MM.1S (cell line): Measurements from ENCODE around the gene KRIT1.

Source experiments
- DNase-seq: peaks from one replicate; pipeline ENCODE4 v3.0.0-alpha.2; 2015
- H2AFZ ChIP-seq: fragments of 300-600 bp; sonication (generic); 2 replicates; pipeline ENCODE4 v1.6.0; 2016; ENCODE audit warnings: antibody characterized with exemption, low read length
- H3F3A ChIP-seq: fragments of 300-600 bp; sonication (generic); 2 replicates; pipeline ENCODE4 v1.6.1; 2016; ENCODE audit warnings: mild to moderate bottlenecking, antibody characterized with exemption, low read length, moderate library complexity, mixed read lengths; ENCODE audit not compliant: insufficient read depth
- H3K27ac ChIP-seq: fragments of 300-600 bp; sonication (generic); 2 replicates; pipeline ENCODE4 v1.5.1; 2016; ENCODE audit warnings: mild to moderate bottlenecking, low read length
- H3K27me3 ChIP-seq: fragments of 300-600 bp; sonication (generic); replicated peaks from 2 replicates; pipeline ENCODE4 v1.6.0; 2016; ENCODE audit warnings: low read length; ENCODE audit not compliant: insufficient read depth
- H3K36me3 ChIP-seq: fragments of 300-600 bp; sonication (generic); replicated peaks from 2 replicates; pipeline ENCODE4 v1.6.1; 2016; ENCODE audit warnings: mild to moderate bottlenecking, low read length, mixed read lengths; ENCODE audit not compliant: insufficient read depth
- H3K4me1 ChIP-seq: fragments of 300-600 bp; sonication (generic); 2 replicates; pipeline ENCODE4 v1.6.1; 2016; ENCODE audit warnings: low read length, mixed read lengths
- H3K4me2 ChIP-seq: fragments of 300-600 bp; sonication (generic); 2 replicates; pipeline ENCODE4 v1.6.0; 2016; ENCODE audit warnings: low read depth, low read length
- H3K4me3 ChIP-seq: fragments of 300-600 bp; sonication (generic); 2 replicates; pipeline ENCODE4 v1.5.1; 2016; ENCODE audit warnings: low read length, mixed read lengths
- H3K79me2 ChIP-seq: fragments of 300-600 bp; sonication (generic); 2 replicates; pipeline ENCODE4 v1.6.1; 2016; ENCODE audit warnings: mixed run types, low read length, mixed read lengths
- H3K9ac ChIP-seq: fragments of 300-600 bp; sonication (generic); 2 replicates; pipeline ENCODE4 v1.6.1; 2016; ENCODE audit warnings: low read length, mixed read lengths
- H3K9me2 ChIP-seq: fragments of 300-600 bp; sonication (generic); replicated peaks from 2 replicates; pipeline ENCODE4 v1.6.1; 2016; ENCODE audit warnings: mild to moderate bottlenecking, low read length, mixed read lengths; ENCODE audit not compliant: insufficient read depth
- H3K9me3 ChIP-seq: fragments of 300-600 bp; sonication (generic); replicated peaks from 2 replicates; pipeline ENCODE4 v1.6.1; 2016; ENCODE audit warnings: mild to moderate bottlenecking, low read length, mixed read lengths; ENCODE audit not compliant: insufficient read depth
- H4K20me1 ChIP-seq: fragments of 300-600 bp; sonication (generic); 2 replicates; pipeline ENCODE4 v1.6.1; 2016; ENCODE audit warnings: mild to moderate bottlenecking, low read length, moderate library complexity, mixed read lengths; ENCODE audit not compliant: insufficient read depth
- EZH2 ChIP-seq: fragments of 300-600 bp; sonication (generic); optimal IDR thresholded peaks from 2 replicates; pipeline ENCODE3; 2017; ENCODE audit warnings: low read depth, mild to moderate bottlenecking, antibody characterized with exemption, low read length, mixed read lengths
- EZH2phosphoT487 ChIP-seq: fragments of 300-600 bp; sonication (generic); IDR thresholded peaks from 2 replicates; pipeline ENCODE4 v1.6.1; 2018; ENCODE audit warnings: antibody characterized with exemption, low read length
- TF ChIP-seq, protein P1 (sequence below): fragments of 300-600 bp; sonication (generic); IDR thresholded peaks from 2 replicates; pipeline ENCODE4 v1.5.1; 2016; ENCODE audit warnings: antibody characterized with exemption, low read length, mixed read lengths

KRIT1 gene

GRCh38 chr7:92244808-92245486 is 767 bp downstream of the KRIT1 start:
- peak overlapping the region; percentile 89 for H2AFZ ChIP-seq
- peak overlapping the region; percentile 74 for H3K9ac ChIP-seq
- peak overlapping the region; percentile 77 for H3K27ac ChIP-seq
- no peaks in the 10 kb centered on the region for H3K9me3 ChIP-seq
- peak; percentile 9 for DNase-seq
- H3K4me3 ChIP-seq = peak overlapping the region; percentile 76
- H3K9me2 ChIP-seq = no peaks in the 10 kb centered on the region
- peaks cover 9% of the 10 kb centered on the region; the same call in 1 of the 2 replicates for H3K36me3 ChIP-seq
- H3K79me2 ChIP-seq = peaks cover 70% of the 10 kb centered on the region
- no peaks in the 10 kb centered on the region for H4K20me1 ChIP-seq
- peaks cover 9% of the 10 kb centered on the region for H3K4me1 ChIP-seq
- no peak for TF ChIP-seq EZH2
- TF ChIP-seq, protein P1, sequence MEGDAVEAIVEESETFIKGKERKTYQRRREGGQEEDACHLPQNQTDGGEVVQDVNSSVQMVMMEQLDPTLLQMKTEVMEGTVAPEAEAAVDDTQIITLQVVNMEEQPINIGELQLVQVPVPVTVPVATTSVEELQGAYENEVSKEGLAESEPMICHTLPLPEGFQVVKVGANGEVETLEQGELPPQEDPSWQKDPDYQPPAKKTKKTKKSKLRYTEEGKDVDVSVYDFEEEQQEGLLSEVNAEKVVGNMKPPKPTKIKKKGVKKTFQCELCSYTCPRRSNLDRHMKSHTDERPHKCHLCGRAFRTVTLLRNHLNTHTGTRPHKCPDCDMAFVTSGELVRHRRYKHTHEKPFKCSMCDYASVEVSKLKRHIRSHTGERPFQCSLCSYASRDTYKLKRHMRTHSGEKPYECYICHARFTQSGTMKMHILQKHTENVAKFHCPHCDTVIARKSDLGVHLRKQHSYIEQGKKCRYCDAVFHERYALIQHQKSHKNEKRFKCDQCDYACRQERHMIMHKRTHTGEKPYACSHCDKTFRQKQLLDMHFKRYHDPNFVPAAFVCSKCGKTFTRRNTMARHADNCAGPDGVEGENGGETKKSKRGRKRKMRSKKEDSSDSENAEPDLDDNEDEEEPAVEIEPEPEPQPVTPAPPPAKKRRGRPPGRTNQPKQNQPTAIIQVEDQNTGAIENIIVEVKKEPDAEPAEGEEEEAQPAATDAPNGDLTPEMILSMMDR = no peak
- TF ChIP-seq EZH2phosphoT487 = no peak
- no peaks in the 10 kb centered on the region for H3K27me3 ChIP-seq
- peak overlapping the region; percentile 95 for H3K4me2 ChIP-seq
- H3F3A ChIP-seq = peaks cover 27% of the 10 kb centered on the region

DNA sequence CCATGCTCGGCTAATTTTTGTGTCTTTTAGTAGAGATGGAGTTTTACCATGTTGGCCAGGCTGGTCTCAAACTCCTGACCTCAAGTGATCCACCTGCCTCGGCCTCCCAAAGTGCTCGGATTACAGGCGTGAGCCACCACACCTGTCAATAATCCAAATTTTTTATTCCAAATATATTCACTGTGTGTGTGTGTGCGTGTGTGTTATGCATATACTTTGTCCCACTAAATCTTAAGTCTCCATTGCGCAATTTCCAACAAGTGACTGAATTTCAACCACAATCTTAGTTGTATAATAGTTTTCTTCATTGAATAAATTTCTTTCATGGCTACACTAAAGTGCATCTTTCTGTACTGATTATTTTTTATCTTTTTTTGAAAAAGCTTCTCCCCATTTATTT is 2.7 kb downstream of the KRIT1 start:
- no peak for DNase-seq
- no peaks in the 10 kb centered on the region for H4K20me1 ChIP-seq
- H3F3A ChIP-seq = peaks cover 20% of the 10 kb centered on the region
- H3K4me3 ChIP-seq = no peak overlapping the region
- H3K27ac ChIP-seq = no peak overlapping the region
- no peak overlapping the region for H3K9ac ChIP-seq
- H2AFZ ChIP-seq = no peak overlapping the region
- H3K79me2 ChIP-seq = peaks cover 51% of the 10 kb centered on the region
- no peaks in the 10 kb centered on the region for H3K27me3 ChIP-seq
- no peak overlapping the region for H3K4me2 ChIP-seq
- peaks cover 9% of the 10 kb centered on the region for H3K4me1 ChIP-seq
- H3K9me3 ChIP-seq = no peaks in the 10 kb centered on the region
- TF ChIP-seq EZH2phosphoT487 (no peak), EZH2 (no peak)
- TF ChIP-seq, protein P1 = no peak
- no peaks in the 10 kb centered on the region for H3K9me2 ChIP-seq
- H3K36me3 ChIP-seq = peaks cover 9% of the 10 kb centered on the region; the same call in 1 of the 2 replicates

GRCh38 chr7:92230547-92230946 is 15.2 kb downstream of the KRIT1 start:
- Histone ChIP-seq H3K27ac (no peak overlapping the region), H4K20me1 (no peaks in the 10 kb centered on the region), H3K9me2 (no peaks in the 10 kb centered on the region), H3K4me1 (no peaks in the 10 kb centered on the region), H3K4me2 (no peak overlapping the region), H3K9me3 (no peaks in the 10 kb centered on the region), H3K36me3 (no peaks in the 10 kb centered on the region; the same call in 1 of the 2 replicates), H3K79me2 (no peaks in the 10 kb centered on the region), H2AFZ (no peak overlapping the region), H3K4me3 (no peak overlapping the region), H3F3A (no peaks in the 10 kb centered on the region), H3K27me3 (no peaks in the 10 kb centered on the region), H3K9ac (no peak overlapping the region)
- TF ChIP-seq EZH2phosphoT487 = no peak
- TF ChIP-seq, protein P1 = no peak
- DNase-seq = no peak
